ENCODE measurements around the gene SIRT3.

GRCh38 chr11:210122-210802 lies 25.9 kb downstream of the SIRT3 start:
- TF ChIP-seq CTCF (optimal IDR thresholded peaks at IDR 0.05 in 1 of 3, IDR thresholded peaks at IDR 0.05 in 1 of 3, conservative IDR thresholded peaks at IDR 0.05 in 1 of 3; ENCODE audit: extremely low read depth in 1 of 3, insufficient read depth in 2 of 3, low read length in 3 of 3): no peak
- no peak for TF ChIP-seq EZH2 (IDR thresholded peaks at IDR 0.05; ENCODE audit: low read length)

All from keratinocyte (primary cell).